K562 (cell line): Measurements from ENCODE around the gene HOGA1.

ENCODE experiments used
- CBX2 ChIP-seq: fragments of 200-600 bp; sonication (generic); IDR thresholded peaks from one replicate; pipeline ENCODE4 v1.6.1; 2012; ENCODE audit warnings: mild to moderate bottlenecking, low read length, inconsistent platforms; ENCODE audit not compliant: insufficient read depth, poor library complexity, severe bottlenecking
- FOXP1 ChIP-seq: sonication (generic); formaldehyde crosslinking; IDR thresholded peaks from 2 replicates; pipeline ENCODE4 v1.8.0; 2022; ENCODE audit warnings: mild to moderate bottlenecking, missing genetic modification reagents
- GTF2E2 ChIP-seq: fragments of 200-800 bp; sonication (Bioruptor generic); IDR thresholded peaks from 2 replicates; pipeline ENCODE4 v1.6.1; 2016; ENCODE audit warnings: missing genetic modification characterization, missing compliant biosample characterization
- MTA3 ChIP-seq: fragments of 450-650 bp; formaldehyde crosslinking; IDR thresholded peaks from 2 replicates; pipeline ENCODE4 v1.6.1; 2017; ENCODE audit warnings: mild to moderate bottlenecking, borderline replicate concordance
- POLR2AphosphoS5 ChIP-seq: IDR thresholded peaks from 2 replicates; pipeline ENCODE4 v1.6.1; 2011; ENCODE audit warnings: mild to moderate bottlenecking, low read depth, low read length, moderate library complexity; ENCODE audit not compliant: control insufficient read depth, insufficient read depth
- SMARCC2 ChIP-seq: fragments of 450-650 bp; IDR thresholded peaks from 2 replicates; pipeline ENCODE4 v1.6.1; 2017; ENCODE audit warnings: antibody characterized with exemption, moderate library complexity, mild to moderate bottlenecking, low read depth
- SRF ChIP-seq, 2 experiments: fragments of 250-450, 450-650 bp in 1 of 2; sonication (Bioruptor Pico) in 1 of 2; sonication (generic) in 1 of 2; formaldehyde crosslinking; IDR thresholded peaks; 2 replicates each; pipeline versions ENCODE4 v1.5.0 to v1.5.1; 2020 to 2022; ENCODE audit warnings: mild to moderate bottlenecking in 1 of 2, missing genetic modification reagents in 1 of 2
- STAT5A ChIP-seq: IDR thresholded peaks from 2 replicates; pipeline ENCODE4 v1.6.1; 2012; ENCODE audit warnings: low read length, inconsistent platforms, borderline replicate concordance
- TARDBP ChIP-seq: fragments of 450-650 bp; IDR thresholded peaks from 2 replicates; pipeline ENCODE4 v1.6.1; 2016
- ZNF217 ChIP-seq: sonication (generic); formaldehyde crosslinking; IDR thresholded peaks from 2 replicates; pipeline ENCODE4 v1.8.0; 2022; ENCODE audit warnings: mild to moderate bottlenecking, missing genetic modification reagents
- TF ChIP-seq, protein P1 (sequence below): fragments of 250-450 bp; sonication (Bioruptor Pico); IDR thresholded peaks from 2 replicates; pipeline ENCODE4 v1.4.0; 2020
- TF ChIP-seq, protein P2 (sequence below): sonication (generic); formaldehyde crosslinking; IDR thresholded peaks from 2 replicates; pipeline ENCODE4 v1.4.0; 2020; ENCODE audit warnings: mild to moderate bottlenecking, missing genetic modification reagents

DNA sequence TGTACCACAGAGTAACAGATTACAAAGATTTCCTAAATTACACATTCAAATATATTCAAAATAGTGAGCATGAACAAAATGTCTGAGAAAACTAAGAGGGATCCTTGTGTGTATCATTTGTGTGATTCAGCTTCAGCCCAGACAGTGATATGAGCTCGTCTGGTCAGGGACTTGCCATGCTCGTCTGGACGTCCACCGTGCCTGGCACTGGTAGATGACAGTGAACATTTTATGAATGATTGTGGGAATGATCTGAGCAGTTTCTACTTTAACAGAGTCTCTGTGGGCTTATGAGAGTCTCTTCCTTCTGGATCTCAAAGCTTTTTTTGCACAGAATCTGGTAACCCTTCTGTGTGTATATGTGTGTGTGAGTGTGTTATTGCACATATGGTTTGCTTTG, 45.8 kb upstream of the HOGA1 start:
- TF ChIP-seq ZNF217 (CRISPR knock-in tag) (no peak), CBX2 (no peak), FOXP1 (CRISPR knock-in tag) (no peak), MTA3 (no peak), SRF (CRISPR knock-in tag; IDR thresholded peaks at IDR 0.05) (no peak), GTF2E2 (tag) (no peak), STAT5A (no peak), POLR2AphosphoS5 (no peak), TARDBP (no peak), SMARCC2 (no peak)
- TF ChIP-seq, protein P1, sequence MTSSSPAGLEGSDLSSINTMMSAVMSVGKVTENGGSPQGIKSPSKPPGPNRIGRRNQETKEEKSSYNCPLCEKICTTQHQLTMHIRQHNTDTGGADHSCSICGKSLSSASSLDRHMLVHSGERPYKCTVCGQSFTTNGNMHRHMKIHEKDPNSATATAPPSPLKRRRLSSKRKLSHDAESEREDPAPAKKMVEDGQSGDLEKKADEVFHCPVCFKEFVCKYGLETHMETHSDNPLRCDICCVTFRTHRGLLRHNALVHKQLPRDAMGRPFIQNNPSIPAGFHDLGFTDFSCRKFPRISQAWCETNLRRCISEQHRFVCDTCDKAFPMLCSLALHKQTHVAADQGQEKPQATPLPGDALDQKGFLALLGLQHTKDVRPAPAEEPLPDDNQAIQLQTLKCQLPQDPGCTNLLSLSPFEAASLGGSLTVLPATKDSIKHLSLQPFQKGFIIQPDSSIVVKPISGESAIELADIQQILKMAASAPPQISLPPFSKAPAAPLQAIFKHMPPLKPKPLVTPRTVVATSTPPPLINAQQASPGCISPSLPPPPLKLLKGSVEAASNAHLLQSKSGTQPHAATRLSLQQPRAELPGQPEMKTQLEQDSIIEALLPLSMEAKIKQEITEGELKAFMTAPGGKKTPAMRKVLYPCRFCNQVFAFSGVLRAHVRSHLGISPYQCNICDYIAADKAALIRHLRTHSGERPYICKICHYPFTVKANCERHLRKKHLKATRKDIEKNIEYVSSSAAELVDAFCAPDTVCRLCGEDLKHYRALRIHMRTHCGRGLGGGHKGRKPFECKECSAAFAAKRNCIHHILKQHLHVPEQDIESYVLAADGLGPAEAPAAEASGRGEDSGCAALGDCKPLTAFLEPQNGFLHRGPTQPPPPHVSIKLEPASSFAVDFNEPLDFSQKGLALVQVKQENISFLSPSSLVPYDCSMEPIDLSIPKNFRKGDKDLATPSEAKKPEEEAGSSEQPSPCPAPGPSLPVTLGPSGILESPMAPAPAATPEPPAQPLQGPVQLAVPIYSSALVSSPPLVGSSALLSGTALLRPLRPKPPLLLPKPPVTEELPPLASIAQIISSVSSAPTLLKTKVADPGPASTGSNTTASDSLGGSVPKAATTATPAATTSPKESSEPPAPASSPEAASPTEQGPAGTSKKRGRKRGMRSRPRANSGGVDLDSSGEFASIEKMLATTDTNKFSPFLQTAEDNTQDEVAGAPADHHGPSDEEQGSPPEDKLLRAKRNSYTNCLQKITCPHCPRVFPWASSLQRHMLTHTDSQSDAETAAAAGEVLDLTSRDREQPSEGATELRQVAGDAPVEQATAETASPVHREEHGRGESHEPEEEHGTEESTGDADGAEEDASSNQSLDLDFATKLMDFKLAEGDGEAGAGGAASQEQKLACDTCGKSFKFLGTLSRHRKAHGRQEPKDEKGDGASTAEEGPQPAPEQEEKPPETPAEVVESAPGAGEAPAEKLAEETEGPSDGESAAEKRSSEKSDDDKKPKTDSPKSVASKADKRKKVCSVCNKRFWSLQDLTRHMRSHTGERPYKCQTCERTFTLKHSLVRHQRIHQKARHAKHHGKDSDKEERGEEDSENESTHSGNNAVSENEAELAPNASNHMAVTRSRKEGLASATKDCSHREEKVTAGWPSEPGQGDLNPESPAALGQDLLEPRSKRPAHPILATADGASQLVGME (CRISPR knock-in tag), result no peak
- TF ChIP-seq, protein P2, sequence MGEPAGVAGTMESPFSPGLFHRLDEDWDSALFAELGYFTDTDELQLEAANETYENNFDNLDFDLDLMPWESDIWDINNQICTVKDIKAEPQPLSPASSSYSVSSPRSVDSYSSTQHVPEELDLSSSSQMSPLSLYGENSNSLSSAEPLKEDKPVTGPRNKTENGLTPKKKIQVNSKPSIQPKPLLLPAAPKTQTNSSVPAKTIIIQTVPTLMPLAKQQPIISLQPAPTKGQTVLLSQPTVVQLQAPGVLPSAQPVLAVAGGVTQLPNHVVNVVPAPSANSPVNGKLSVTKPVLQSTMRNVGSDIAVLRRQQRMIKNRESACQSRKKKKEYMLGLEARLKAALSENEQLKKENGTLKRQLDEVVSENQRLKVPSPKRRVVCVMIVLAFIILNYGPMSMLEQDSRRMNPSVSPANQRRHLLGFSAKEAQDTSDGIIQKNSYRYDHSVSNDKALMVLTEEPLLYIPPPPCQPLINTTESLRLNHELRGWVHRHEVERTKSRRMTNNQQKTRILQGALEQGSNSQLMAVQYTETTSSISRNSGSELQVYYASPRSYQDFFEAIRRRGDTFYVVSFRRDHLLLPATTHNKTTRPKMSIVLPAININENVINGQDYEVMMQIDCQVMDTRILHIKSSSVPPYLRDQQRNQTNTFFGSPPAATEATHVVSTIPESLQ (CRISPR knock-in tag), result no peak
